HepG2 (cell line): ENCODE results near the gene PLCG2. TPM values are rescaled to one million over a fixed set of nuclear protein-coding genes. Genes with fewer than 3 reads are reported as not detected.

Experiments
- DNMT1 ChIP-seq: sonication (generic); formaldehyde crosslinking; IDR thresholded peaks from 2 replicates; pipeline ENCODE4 v1.5.1; 2020; ENCODE audit warnings: mild to moderate bottlenecking, missing genetic modification reagents
- ZBTB38 ChIP-seq: sonication (generic); formaldehyde crosslinking; IDR thresholded peaks from 2 replicates; pipeline ENCODE4 v1.5.1; 2020; ENCODE audit warnings: mild to moderate bottlenecking, missing genetic modification reagents
- ZEB1 ChIP-seq: IDR thresholded peaks from 2 replicates; pipeline ENCODE4 v1.6.1; 2012; ENCODE audit warnings: mild to moderate bottlenecking, low read depth, inconsistent platforms; ENCODE audit not compliant: insufficient replicate concordance
- ZNF10 ChIP-seq: sonication (generic); formaldehyde crosslinking; IDR thresholded peaks from 2 replicates; pipeline ENCODE4 v1.4.0; 2020; ENCODE audit warnings: mild to moderate bottlenecking, low read depth, missing genetic modification reagents, borderline replicate concordance
- ZNF232 ChIP-seq: sonication (generic); formaldehyde crosslinking; IDR thresholded peaks from 2 replicates; pipeline ENCODE4 v1.4.0; 2020; ENCODE audit warnings: missing genetic modification reagents, borderline replicate concordance
- ZNF331 ChIP-seq: sonication (generic); formaldehyde crosslinking; IDR thresholded peaks from 2 replicates; pipeline ENCODE4 v1.4.0; 2020; ENCODE audit warnings: missing genetic modification reagents
- ZNF775 ChIP-seq: sonication (generic); formaldehyde crosslinking; IDR thresholded peaks from 2 replicates; pipeline ENCODE4 v1.4.0; 2020; ENCODE audit warnings: missing genetic modification reagents, mild to moderate bottlenecking, moderate library complexity, borderline replicate concordance
- polyA plus RNA-seq, 8 experiments: library from polyadenylated mRNA; depleted of rRNA in 3 of 8; stranded (reverse) in 7 of 8; unstranded in 1 of 8; fragments of >200 nt; fragmentation: Illumina TruSeq in 4 of 8; extraction: Trizol in 4 of 8; gene quantifications; 2 replicates each; pipeline versions ENCODE4 v1.2.1 to v1.2.3, GENCODE V29; 2011 to 2016; ENCODE audit warnings: low read depth in 4 of 8, missing spikeins in 1 of 8, mixed read lengths in 1 of 8; ENCODE audit not compliant: insufficient read depth in 1 of 8
- total RNA-seq, 5 experiments: library from RNA; depleted of rRNA; stranded (reverse); fragments of >200 nt; fragmentation: Illumina TruSeq; extraction: Trizol; gene quantifications; 2 replicates each; pipeline ENCODE4 v1.2.3, GENCODE V29; 2016; ENCODE audit warnings: low read depth in 1 of 5
- TF ChIP-seq, protein P1 (sequence below): sonication (generic); formaldehyde crosslinking; IDR thresholded peaks from 2 replicates; pipeline ENCODE4 v1.8.0; 2022; ENCODE audit warnings: low read depth, missing genetic modification reagents
- TF ChIP-seq, protein P2 (sequence below), 2 experiments: sonication (generic) in 1 of 2; formaldehyde crosslinking in 1 of 2; IDR thresholded peaks; 2 replicates each; pipeline versions ENCODE4 v1.6.1 to v1.9.0; 2014 to 2022; ENCODE audit warnings: antibody characterized with exemption in 1 of 2, borderline replicate concordance in 1 of 2, inconsistent platforms in 1 of 2, low read depth in 1 of 2, missing genetic modification reagents in 1 of 2
- TF ChIP-seq, protein P3 (sequence below): sonication (generic); formaldehyde crosslinking; IDR thresholded peaks from 2 replicates; pipeline ENCODE4 v1.5.1; 2020; ENCODE audit warnings: mild to moderate bottlenecking, missing genetic modification reagents, moderate library complexity
- TF ChIP-seq, protein P4 (sequence below): sonication (generic); formaldehyde crosslinking; IDR thresholded peaks from 2 replicates; pipeline ENCODE4 v1.4.0; 2020; ENCODE audit warnings: missing genetic modification reagents
- TF ChIP-seq, protein P5 (sequence below): sonication (generic); formaldehyde crosslinking; IDR thresholded peaks from 2 replicates; pipeline ENCODE4 v1.4.0; 2020; ENCODE audit warnings: missing genetic modification reagents, mild to moderate bottlenecking, borderline replicate concordance

PLCG2 gene
- total and polyA plus RNA-seq, 2 of the 13 experiments (the other 11 are each of a cell fraction or from before 2014, with no cell fraction given), result 0.13 to 0.18 TPM

DNA sequence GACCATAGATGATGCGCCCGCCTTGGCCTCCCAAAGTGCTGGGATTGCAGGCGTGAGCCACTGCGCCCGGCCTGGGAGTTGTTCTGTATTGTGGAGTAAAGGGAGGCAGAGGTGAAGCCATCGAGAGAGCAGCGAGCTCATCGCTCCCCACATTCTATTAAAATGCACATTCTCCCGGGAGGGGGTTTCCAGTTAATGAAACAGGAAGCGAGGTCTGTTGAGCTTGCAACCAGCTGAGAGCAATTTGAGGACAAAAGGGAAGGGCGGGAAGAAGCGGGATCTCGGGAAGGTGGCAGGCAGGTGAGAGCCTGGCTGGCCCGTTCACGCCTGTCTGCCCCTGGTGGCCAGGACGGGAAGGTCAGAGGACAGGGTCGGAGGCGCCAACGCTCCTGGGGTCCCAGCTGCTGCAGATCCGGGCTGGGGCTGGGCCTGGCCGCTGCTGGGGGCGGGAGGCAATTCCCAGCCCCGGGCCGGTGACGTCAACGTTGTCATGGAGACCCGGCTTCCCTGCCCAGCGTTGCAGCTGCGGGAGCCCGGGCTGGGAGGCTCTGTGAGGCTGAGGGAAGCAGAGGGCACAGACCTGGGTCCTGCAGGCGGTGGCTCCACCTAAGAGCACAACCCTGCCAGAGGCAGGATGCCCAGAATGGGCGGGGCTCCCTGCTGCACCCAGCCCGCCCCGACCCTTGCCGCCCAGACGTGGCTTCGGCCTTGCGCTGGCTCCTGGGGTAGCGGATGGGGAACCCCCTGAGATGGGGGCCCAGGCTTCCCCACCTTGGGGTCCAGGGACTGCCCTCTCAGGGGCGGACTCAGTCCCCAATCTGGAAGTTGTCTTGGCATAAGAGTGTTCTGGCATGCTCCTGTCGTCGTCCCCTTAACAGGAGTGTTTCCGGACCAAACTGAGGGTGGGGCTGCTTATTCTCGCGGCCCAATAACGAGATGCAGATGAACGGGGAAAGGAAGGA, 48.7 kb upstream of the PLCG2 start (continued):
- TF ChIP-seq ZNF775 (CRISPR knock-in tag) (no peak), ZEB1 (peak; percentile 87), DNMT1 (CRISPR knock-in tag) (no peak), ZNF10 (CRISPR knock-in tag) (no peak), ZNF331 (CRISPR knock-in tag) (peak; percentile 73), ZNF232 (CRISPR knock-in tag) (peak; percentile 71; the same call in 1 of the 2 replicates), ZBTB38 (CRISPR knock-in tag) (peak; percentile 54; the same call in 1 of the 2 replicates)
- TF ChIP-seq, protein P1, sequence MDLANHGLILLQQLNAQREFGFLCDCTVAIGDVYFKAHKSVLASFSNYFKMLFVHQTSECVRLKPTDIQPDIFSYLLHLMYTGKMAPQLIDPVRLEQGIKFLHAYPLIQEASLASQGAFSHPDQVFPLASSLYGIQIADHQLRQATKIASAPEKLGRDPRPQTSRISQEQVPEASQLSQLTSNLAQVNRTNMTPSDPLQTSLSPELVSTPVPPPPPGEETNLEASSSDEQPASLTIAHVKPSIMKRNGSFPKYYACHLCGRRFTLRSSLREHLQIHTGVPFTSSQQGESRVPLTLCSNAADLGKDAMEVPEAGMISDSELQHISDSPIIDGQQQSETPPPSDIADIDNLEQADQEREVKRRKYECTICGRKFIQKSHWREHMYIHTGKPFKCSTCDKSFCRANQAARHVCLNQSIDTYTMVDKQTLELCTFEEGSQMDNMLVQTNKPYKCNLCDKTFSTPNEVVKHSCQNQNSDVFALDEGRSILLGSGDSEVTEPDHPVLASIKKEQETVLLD, result no peak
- TF ChIP-seq, protein P2, sequence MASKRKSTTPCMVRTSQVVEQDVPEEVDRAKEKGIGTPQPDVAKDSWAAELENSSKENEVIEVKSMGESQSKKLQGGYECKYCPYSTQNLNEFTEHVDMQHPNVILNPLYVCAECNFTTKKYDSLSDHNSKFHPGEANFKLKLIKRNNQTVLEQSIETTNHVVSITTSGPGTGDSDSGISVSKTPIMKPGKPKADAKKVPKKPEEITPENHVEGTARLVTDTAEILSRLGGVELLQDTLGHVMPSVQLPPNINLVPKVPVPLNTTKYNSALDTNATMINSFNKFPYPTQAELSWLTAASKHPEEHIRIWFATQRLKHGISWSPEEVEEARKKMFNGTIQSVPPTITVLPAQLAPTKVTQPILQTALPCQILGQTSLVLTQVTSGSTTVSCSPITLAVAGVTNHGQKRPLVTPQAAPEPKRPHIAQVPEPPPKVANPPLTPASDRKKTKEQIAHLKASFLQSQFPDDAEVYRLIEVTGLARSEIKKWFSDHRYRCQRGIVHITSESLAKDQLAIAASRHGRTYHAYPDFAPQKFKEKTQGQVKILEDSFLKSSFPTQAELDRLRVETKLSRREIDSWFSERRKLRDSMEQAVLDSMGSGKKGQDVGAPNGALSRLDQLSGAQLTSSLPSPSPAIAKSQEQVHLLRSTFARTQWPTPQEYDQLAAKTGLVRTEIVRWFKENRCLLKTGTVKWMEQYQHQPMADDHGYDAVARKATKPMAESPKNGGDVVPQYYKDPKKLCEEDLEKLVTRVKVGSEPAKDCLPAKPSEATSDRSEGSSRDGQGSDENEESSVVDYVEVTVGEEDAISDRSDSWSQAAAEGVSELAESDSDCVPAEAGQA (IDR thresholded peaks at IDR 0.05; ENCODE audit: low read depth), result peak; percentile 25; the same call in 1 of the 2 replicates
- TF ChIP-seq, protein P2 (CRISPR knock-in tag; IDR thresholded peaks at IDR 0.05; ENCODE audit: borderline replicate concordance), result no peak
- TF ChIP-seq, protein P3, sequence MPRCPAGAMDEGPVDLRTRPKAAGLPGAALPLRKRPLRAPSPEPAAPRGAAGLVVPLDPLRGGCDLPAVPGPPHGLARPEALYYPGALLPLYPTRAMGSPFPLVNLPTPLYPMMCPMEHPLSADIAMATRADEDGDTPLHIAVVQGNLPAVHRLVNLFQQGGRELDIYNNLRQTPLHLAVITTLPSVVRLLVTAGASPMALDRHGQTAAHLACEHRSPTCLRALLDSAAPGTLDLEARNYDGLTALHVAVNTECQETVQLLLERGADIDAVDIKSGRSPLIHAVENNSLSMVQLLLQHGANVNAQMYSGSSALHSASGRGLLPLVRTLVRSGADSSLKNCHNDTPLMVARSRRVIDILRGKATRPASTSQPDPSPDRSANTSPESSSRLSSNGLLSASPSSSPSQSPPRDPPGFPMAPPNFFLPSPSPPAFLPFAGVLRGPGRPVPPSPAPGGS (CRISPR knock-in tag), result no peak
- TF ChIP-seq, protein P4, sequence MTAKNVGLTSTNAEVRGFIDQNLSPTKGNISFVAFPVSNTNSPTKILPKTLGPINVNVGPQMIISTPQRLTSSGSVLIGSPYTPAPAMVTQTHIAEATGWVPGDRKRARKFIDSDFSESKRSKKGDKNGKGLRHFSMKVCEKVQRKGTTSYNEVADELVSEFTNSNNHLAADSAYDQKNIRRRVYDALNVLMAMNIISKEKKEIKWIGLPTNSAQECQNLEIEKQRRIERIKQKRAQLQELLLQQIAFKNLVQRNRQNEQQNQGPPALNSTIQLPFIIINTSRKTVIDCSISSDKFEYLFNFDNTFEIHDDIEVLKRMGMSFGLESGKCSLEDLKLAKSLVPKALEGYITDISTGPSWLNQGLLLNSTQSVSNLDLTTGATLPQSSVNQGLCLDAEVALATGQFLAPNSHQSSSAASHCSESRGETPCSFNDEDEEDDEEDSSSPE, result peak; percentile 81
- TF ChIP-seq, protein P5, sequence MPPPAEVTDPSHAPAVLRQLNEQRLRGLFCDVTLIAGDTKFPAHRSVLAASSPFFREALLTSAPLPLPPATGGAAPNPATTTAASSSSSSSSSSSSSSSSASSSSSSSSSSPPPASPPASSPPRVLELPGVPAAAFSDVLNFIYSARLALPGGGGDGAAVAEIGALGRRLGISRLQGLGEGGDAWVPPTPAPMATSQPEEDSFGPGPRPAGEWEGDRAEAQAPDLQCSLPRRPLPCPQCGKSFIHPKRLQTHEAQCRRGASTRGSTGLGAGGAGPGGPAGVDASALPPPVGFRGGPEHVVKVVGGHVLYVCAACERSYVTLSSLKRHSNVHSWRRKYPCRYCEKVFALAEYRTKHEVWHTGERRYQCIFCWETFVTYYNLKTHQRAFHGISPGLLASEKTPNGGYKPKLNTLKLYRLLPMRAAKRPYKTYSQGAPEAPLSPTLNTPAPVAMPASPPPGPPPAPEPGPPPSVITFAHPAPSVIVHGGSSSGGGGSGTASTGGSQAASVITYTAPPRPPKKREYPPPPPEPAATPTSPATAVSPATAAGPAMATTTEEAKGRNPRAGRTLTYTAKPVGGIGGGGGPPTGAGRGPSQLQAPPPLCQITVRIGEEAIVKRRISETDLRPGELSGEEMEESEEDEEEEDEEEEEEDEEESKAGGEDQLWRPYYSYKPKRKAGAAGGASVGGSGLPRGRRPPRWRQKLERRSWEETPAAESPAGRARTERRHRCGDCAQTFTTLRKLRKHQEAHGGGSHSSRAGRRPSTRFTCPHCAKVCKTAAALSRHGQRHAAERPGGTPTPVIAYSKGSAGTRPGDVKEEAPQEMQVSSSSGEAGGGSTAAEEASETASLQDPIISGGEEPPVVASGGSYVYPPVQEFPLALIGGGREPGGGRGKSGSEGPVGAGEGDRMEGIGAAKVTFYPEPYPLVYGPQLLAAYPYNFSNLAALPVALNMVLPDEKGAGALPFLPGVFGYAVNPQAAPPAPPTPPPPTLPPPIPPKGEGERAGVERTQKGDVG (CRISPR knock-in tag), result 0 out of 2 replicates have a peak, but pooled peaks have one; percentile 60
